ENCODE measurements around the gene PGAP1. TPM values are rescaled to one million over a fixed set of nuclear protein-coding genes. Genes with fewer than 3 reads are reported as not detected.

Gene PGAP1
- total RNA-seq, 1 experiment from 2014 or later, result 3.5 TPM

Other genes with a start within 250 kb of the PGAP1 start
- gene GTF3C3, start 127.0 kb downstream of the PGAP1 start, total RNA-seq (2014; rRNA removed), result 37.7 and 38.2 TPM in 2 replicates
- 0.51 TPM in 1 of 2 replicates, not detected in the other for gene C2orf66, start 117.4 kb downstream of the PGAP1 start, total RNA-seq (2014; rRNA removed)

Data from PC-3 (cell line).